ENCODE measurements around the gene C2orf72. TPM values are rescaled to one million over a fixed set of nuclear protein-coding genes. Genes with fewer than 3 reads are reported as not detected.

C2orf72 gene
- polyA plus RNA-seq, 3 donors, result not detected

GRCh38 chr2:231062776-231063175, 25.5 kb downstream of the C2orf72 start:
- no peak overlapping the region for H3K27ac Mint-ChIP-seq
- H3K9me3 ChIP-seq (replicated peaks in 1 of 2; ENCODE audit: control insufficient read depth in 1 of 2, insufficient read depth in 1 of 2, low read length in 2 of 2), result no peaks in the 10 kb centered on the region
- H3K4me1 Mint-ChIP-seq, result peaks cover 42% of the 10 kb centered on the region
- no peak for DNase-seq
- no peak for TF ChIP-seq CTCF (IDR thresholded peaks at IDR 0.05)
- H4K20me1 ChIP-seq (ENCODE audit: insufficient read depth, low read length), result peaks cover 39% of the 10 kb centered on the region
- H3K4me1 ChIP-seq (ENCODE audit: control insufficient read depth in 1 of 2, insufficient read depth in 2 of 2, low read length in 2 of 2), result peaks cover 25 to 34% of the 10 kb centered on the region in 2 donors
- no peak overlapping the region for H3K9ac ChIP-seq (ENCODE audit: insufficient read depth, low read length, poor library complexity, severe bottlenecking)
- no peak overlapping the region for H3K4me3 ChIP-seq (replicated peaks in 1 of 3; ENCODE audit: low read depth in 2 of 3, low read length in 3 of 3)
- H2AFZ ChIP-seq (ENCODE audit: insufficient read depth, low read depth, low read length, poor library complexity, severe bottlenecking), result no peak overlapping the region
- intact Hi-C loops (cut with micrococcal nuclease), result no loop called here
- no peaks in the 10 kb centered on the region for H3K27me3 ChIP-seq (ENCODE audit: control insufficient read depth in 2 of 2, insufficient read depth in 2 of 2, low read length in 2 of 2)
- no CpG with 5 or more reads among the region's 3 CpGs for WGBS (ENCODE audit: insufficient coverage)
- no peaks in the 10 kb centered on the region for H3K27me3 Mint-ChIP-seq (ENCODE audit: low read depth in 3 of 3)
- H3K27ac ChIP-seq (ENCODE audit: low read depth in 1 of 2, low read length in 2 of 2), result no peak overlapping the region
- H3K36me3 ChIP-seq (replicated peaks in 1 of 2; ENCODE audit: control insufficient read depth in 1 of 2, insufficient read depth in 2 of 2, low read length in 2 of 2), result peaks cover 54 to 69% of the 10 kb centered on the region in 2 donors
- H3K79me2 ChIP-seq (ENCODE audit: insufficient read depth, low read length), result peaks cover 54% of the 10 kb centered on the region
- peaks cover 0 to under 1% (median 0%) of the 10 kb centered on the region in 7 donors for H3K9me3 Mint-ChIP-seq
- H3K4me3 Mint-ChIP-seq, result no peak overlapping the region
- H3K4me2 ChIP-seq (replicated peaks; ENCODE audit: extremely low read depth, low read length, poor library complexity, severe bottlenecking), result no peak overlapping the region
- H3K36me3 Mint-ChIP-seq, result peaks cover 55 to 63% of the 10 kb centered on the region in 2 donors

GRCh38 chr2:231063347-231063746, 26.0 kb downstream of the C2orf72 start:
- no peak overlapping the region for H3K4me3 Mint-ChIP-seq
- Histone ChIP-seq H3K4me3 (replicated peaks in 1 of 3; ENCODE audit: low read depth in 2 of 3, low read length in 3 of 3) (no peak overlapping the region), H3K4me2 (replicated peaks; ENCODE audit: extremely low read depth, low read length, poor library complexity, severe bottlenecking) (no peak overlapping the region), H3K4me1 (ENCODE audit: control insufficient read depth in 1 of 2, insufficient read depth in 2 of 2, low read length in 2 of 2) (peaks cover 19 to 34% of the 10 kb centered on the region in 2 donors), H3K79me2 (ENCODE audit: insufficient read depth, low read length) (peaks cover 48% of the 10 kb centered on the region), H2AFZ (ENCODE audit: insufficient read depth, low read depth, low read length, poor library complexity, severe bottlenecking) (no peak overlapping the region), H3K36me3 (replicated peaks in 1 of 2; ENCODE audit: control insufficient read depth in 1 of 2, insufficient read depth in 2 of 2, low read length in 2 of 2) (peaks cover 59 to 75% of the 10 kb centered on the region in 2 donors), H3K27ac (ENCODE audit: low read depth in 1 of 2, low read length in 2 of 2) (peak overlapping the region in 1 of 2 donors; percentile 10), H4K20me1 (ENCODE audit: insufficient read depth, low read length) (peaks cover 39% of the 10 kb centered on the region), H3K9ac (ENCODE audit: insufficient read depth, low read length, poor library complexity, severe bottlenecking) (no peak overlapping the region), H3K9me3 (replicated peaks in 1 of 2; ENCODE audit: control insufficient read depth in 1 of 2, insufficient read depth in 1 of 2, low read length in 2 of 2) (no peaks in the 10 kb centered on the region), H3K27me3 (ENCODE audit: control insufficient read depth in 2 of 2, insufficient read depth in 2 of 2, low read length in 2 of 2) (no peaks in the 10 kb centered on the region)
- peak in 1 of 3 donors; percentile 13 for DNase-seq
- peaks cover 42% of the 10 kb centered on the region for H3K4me1 Mint-ChIP-seq
- H3K36me3 Mint-ChIP-seq, result peaks cover 60 to 69% of the 10 kb centered on the region in 2 donors
- intact Hi-C loops (cut with micrococcal nuclease), result no loop called here
- no peaks in the 10 kb centered on the region for H3K27me3 Mint-ChIP-seq (ENCODE audit: low read depth in 3 of 3)
- WGBS (ENCODE audit: insufficient coverage), result no CpG with 5 or more reads among the region's 1 CpG
- H3K9me3 Mint-ChIP-seq, result peaks cover 0 to 1% (median 0%) of the 10 kb centered on the region in 7 donors
- TF ChIP-seq CTCF (IDR thresholded peaks at IDR 0.05), result no peak
- peak overlapping the region in 1 of 7 donors; percentile 20 for H3K27ac Mint-ChIP-seq
